ENCODE data around the gene CEACAM21.

- TF ChIP-seq CTCF (conservative IDR thresholded peaks at IDR 0.05 in 1 of 2, IDR thresholded peaks at IDR 0.05 in 1 of 2; ENCODE audit: extremely low read depth in 1 of 2, insufficient read depth in 1 of 2, low read depth in 1 of 2, low read length in 2 of 2) (no peak), EZH2 (IDR thresholded peaks at IDR 0.05; ENCODE audit: borderline replicate concordance, low read length) (no peak)
These were observed 25.8 kb downstream of the CEACAM21 start for GRCh38 chr19:41601771-41602170.
